ENCODE data around the gene MCF2L. TPM values are rescaled to one million over a fixed set of nuclear protein-coding genes. Genes with fewer than 3 reads are reported as not detected.

Gene MCF2L
- total RNA-seq, 2 donors from 2014 or later, result 37.4 to 74.8 TPM

- DNase-seq, result no peak
- H3K27me3 ChIP-seq, result no peaks in the 10 kb centered on the region
- H3K36me3 ChIP-seq (replicated peaks in 1 of 2; ENCODE audit: insufficient read depth in 1 of 2, low read depth in 2 of 2), result peaks cover 0 to 5% of the 10 kb centered on the region in 2 donors
- no peak overlapping the region for H3K27ac ChIP-seq
- H3K4me3 ChIP-seq, result no peak overlapping the region
- TF ChIP-seq POLR2A (IDR thresholded peaks at IDR 0.05), result no peak
- no peak for TF ChIP-seq CTCF (IDR thresholded peaks at IDR 0.05)
- no peaks in the 10 kb centered on the region for H3K4me1 ChIP-seq
- H3K9me3 ChIP-seq, result no peaks in the 10 kb centered on the region
- intact Hi-C loops (cut with DNase I), result no loop called here
- no peak for ATAC-seq
- 81 to 100% methylated on average over 1 to 12 of the region's 14 CpGs for WGBS, 2 donors
Observed at GRCh38 chr13:113061796-113062425, 92.9 kb downstream of the MCF2L start.

DNA sequence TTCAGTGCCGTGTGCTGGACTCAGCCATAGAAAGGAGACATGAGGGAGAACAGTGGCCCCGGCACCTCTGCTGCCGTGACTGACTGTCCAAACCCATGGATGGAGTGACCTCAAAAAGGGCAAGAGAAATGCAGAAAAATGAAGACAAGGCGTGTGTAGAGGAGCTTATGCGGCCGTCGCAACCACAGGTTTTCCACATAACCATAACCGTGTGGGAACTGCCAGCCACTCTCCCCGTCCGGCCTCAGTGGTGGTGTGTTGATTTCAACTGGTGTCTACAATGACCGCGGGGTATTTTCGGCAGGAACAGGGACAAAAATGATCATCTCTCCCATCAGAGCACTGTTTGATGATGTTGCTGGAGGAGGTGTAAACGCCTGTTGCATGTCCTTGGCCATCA lies 93.7 kb downstream of the MCF2L start:
- no peaks in the 10 kb centered on the region for H3K27me3 ChIP-seq
- H3K9me3 ChIP-seq, result no peaks in the 10 kb centered on the region
- intact Hi-C loops (cut with DNase I), result no loop called here
- ATAC-seq (no peak), DNase-seq (no peak)
- 92 to 94% methylated on average over 13 to 14 of the region's 14 CpGs for WGBS, 2 donors
- H3K4me3 ChIP-seq, result no peak overlapping the region
- no peak overlapping the region for H3K27ac ChIP-seq
- TF ChIP-seq CTCF (IDR thresholded peaks at IDR 0.05), result no peak
- no peak for TF ChIP-seq POLR2A (IDR thresholded peaks at IDR 0.05)
- no peaks in the 10 kb centered on the region for H3K4me1 ChIP-seq
- H3K36me3 ChIP-seq (replicated peaks in 1 of 2; ENCODE audit: insufficient read depth in 1 of 2, low read depth in 2 of 2), result peaks cover 0 to 5% of the 10 kb centered on the region in 2 donors

DNA sequence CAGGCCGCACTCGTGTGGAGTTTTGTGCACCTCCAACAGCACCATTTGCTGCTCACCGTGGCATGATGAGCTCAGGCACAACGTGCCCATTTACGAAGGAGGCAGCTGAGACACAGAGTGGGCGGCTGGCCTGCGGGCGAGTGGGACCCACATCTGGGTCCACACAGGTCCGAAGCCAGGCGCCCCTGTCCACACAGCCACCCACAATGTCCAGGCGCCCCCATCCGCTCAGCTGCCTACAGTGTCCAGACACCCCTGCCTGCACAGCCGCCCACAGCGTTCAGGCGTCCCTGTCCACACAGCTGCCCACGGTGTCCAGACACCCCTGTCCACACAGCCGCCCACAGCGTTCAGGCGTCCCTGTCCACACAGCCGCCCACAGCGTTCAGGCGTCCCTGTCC lies 94.1 kb downstream of the MCF2L start:
- DNase-seq (no peak), ATAC-seq (no peak)
- Histone ChIP-seq H3K4me3 (no peak overlapping the region), H3K9me3 (no peaks in the 10 kb centered on the region), H3K27ac (no peak overlapping the region), H3K4me1 (no peaks in the 10 kb centered on the region), H3K36me3 (replicated peaks in 1 of 2; ENCODE audit: insufficient read depth in 1 of 2, low read depth in 2 of 2) (peaks cover 0 to 5% of the 10 kb centered on the region in 2 donors), H3K27me3 (no peaks in the 10 kb centered on the region)
- 89% methylated on average over 22 of the region's 22 CpGs; no CpG with 5 or more reads in 1 of the 2 donors for WGBS, 2 donors
- TF ChIP-seq CTCF (IDR thresholded peaks at IDR 0.05) (no peak), POLR2A (IDR thresholded peaks at IDR 0.05) (no peak)
- intact Hi-C loops (cut with DNase I), result no loop called here

DNA sequence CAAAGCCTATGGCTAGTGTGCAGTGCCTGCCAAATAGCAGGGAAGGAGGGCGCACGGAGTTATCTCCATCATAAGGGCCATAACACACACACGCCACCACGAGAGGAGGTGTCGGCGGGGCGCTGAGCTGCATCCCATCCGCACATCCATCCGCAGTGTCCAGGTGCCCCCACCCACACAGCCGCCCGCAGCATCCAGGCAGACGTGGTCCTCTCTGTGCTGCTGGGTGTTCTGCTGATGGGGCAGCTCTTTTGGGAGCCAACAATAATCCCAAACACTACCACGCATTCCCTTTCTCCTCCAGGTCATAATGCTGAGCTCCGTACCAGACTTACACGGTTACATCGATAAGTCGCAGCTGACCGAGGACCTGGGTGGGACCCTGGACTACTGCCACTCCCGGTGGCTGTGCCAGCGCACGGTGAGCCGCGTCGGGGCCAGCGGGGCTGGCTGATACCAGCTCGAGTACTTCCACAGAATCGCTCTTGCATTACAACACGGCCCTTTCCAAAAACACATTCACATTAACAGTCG lies 95.1 kb downstream of the MCF2L start:
- 82 to 89% methylated on average over 18 to 29 of the region's 29 CpGs for WGBS, 2 donors
- ATAC-seq, result no peak
- TF ChIP-seq CTCF (IDR thresholded peaks at IDR 0.05) (no peak), POLR2A (IDR thresholded peaks at IDR 0.05) (no peak)
- no peaks in the 10 kb centered on the region for H3K4me1 ChIP-seq
- intact Hi-C loops (cut with DNase I), result no loop called here
- no peak overlapping the region for H3K27ac ChIP-seq
- H3K4me3 ChIP-seq, result no peak overlapping the region
- DNase-seq, result no peak
- no peaks in the 10 kb centered on the region for H3K9me3 ChIP-seq
- no peaks in the 10 kb centered on the region for H3K27me3 ChIP-seq
- H3K36me3 ChIP-seq (replicated peaks in 1 of 2; ENCODE audit: insufficient read depth in 1 of 2, low read depth in 2 of 2), result peaks cover 0 to 5% of the 10 kb centered on the region in 2 donors

All from body of pancreas (tissue), 4 donors.